Cardiac muscle cell (in vitro differentiated cells and primary cell): Measurements from ENCODE around the gene LRGUK. TPM values are rescaled to one million over a fixed set of nuclear protein-coding genes. Genes with fewer than 3 reads are reported as not detected.

ENCODE experiments used
- DNase-seq, 2 donors: peaks; one replicate each; pipeline versions ENCODE4 v3.0.0 to v3.0.0-alpha.2; 2010 to 2017; ENCODE audit warnings: low read depth in 1 of 2, low spot score in 1 of 2
- H3K27ac ChIP-seq: fragments of 200-600 bp; sonication (generic); 2 replicates; pipeline ENCODE4 v1.5.1; 2016
- H3K27me3 ChIP-seq: fragments of 200-600 bp; sonication (generic); 2 replicates; pipeline ENCODE4 v1.6.0; 2016; ENCODE audit warnings: control low read depth
- H3K36me3 ChIP-seq: fragments of 200-600 bp; sonication (generic); 2 replicates; pipeline ENCODE4 v1.5.1; 2016; ENCODE audit warnings: control low read depth
- H3K4me1 ChIP-seq: fragments of 200-600 bp; sonication (generic); 2 replicates; pipeline ENCODE4 v1.8.1; 2017; ENCODE audit warnings: low read depth, mild to moderate bottlenecking, mixed run types
- H3K4me3 ChIP-seq: fragments of 200-600 bp; sonication (generic); 2 replicates; pipeline ENCODE4 v1.5.1; 2016; ENCODE audit warnings: mild to moderate bottlenecking
- H3K9me3 ChIP-seq: fragments of 200-600 bp; sonication (generic); 2 replicates; pipeline ENCODE4 v1.5.1; 2017; ENCODE audit warnings: low read depth, mild to moderate bottlenecking, control low read depth
- CTCF ChIP-seq: IDR thresholded peaks from 2 replicates; pipeline ENCODE4 v1.5.1; 2012; ENCODE audit warnings: low read depth, mild to moderate bottlenecking, low read length
- polyA plus RNA-seq: library from polyadenylated mRNA; unstranded; fragments of >200 nt; fragmentation: Nextera tagmentation; extraction: Ambion mirVana; gene quantifications from 2 replicates; pipeline ENCODE4 v1.2.1, GENCODE V29; 2016
- total RNA-seq: library from RNA; depleted of rRNA; stranded (reverse); fragments of >200 nt; gene quantifications from 2 replicates; pipeline ENCODE4 v1.2.3, GENCODE V29; 2016

The LRGUK gene
- total and polyA plus RNA-seq, 2 experiments from 2014 or later: 0.36 TPM; not detected in 1

- Histone ChIP-seq H3K9me3 (no peaks in the 10 kb centered on the region), H3K27ac (no peak overlapping the region), H3K4me1 (no peaks in the 10 kb centered on the region), H3K36me3 (no peaks in the 10 kb centered on the region), H3K27me3 (no peaks in the 10 kb centered on the region), H3K4me3 (no peak overlapping the region)
- DNase-seq: no peak
- no peak for TF ChIP-seq CTCF
Measured at GRCh38 chr7:134278502-134279153, 151.5 kb downstream of the LRGUK start.

- no peaks in the 10 kb centered on the region for H3K9me3 ChIP-seq
- no peak overlapping the region for H3K27ac ChIP-seq
- H3K36me3 ChIP-seq: no peaks in the 10 kb centered on the region
- TF ChIP-seq CTCF: no peak
- H3K4me3 ChIP-seq: no peak overlapping the region
- H3K4me1 ChIP-seq: no peaks in the 10 kb centered on the region
- no peak for DNase-seq
- no peaks in the 10 kb centered on the region for H3K27me3 ChIP-seq
Measured at GRCh38 chr7:134279336-134279735, 152.2 kb downstream of the LRGUK start.

GRCh38 chr7:134279898-134280297, 152.8 kb downstream of the LRGUK start:
- no peak for DNase-seq
- H3K27ac ChIP-seq: no peak overlapping the region
- no peaks in the 10 kb centered on the region for H3K4me1 ChIP-seq
- H3K36me3 ChIP-seq: no peaks in the 10 kb centered on the region
- no peaks in the 10 kb centered on the region for H3K9me3 ChIP-seq
- H3K4me3 ChIP-seq: no peak overlapping the region
- no peaks in the 10 kb centered on the region for H3K27me3 ChIP-seq
- TF ChIP-seq CTCF: no peak

- Histone ChIP-seq H3K27me3 (no peaks in the 10 kb centered on the region), H3K36me3 (no peaks in the 10 kb centered on the region), H3K4me1 (no peaks in the 10 kb centered on the region), H3K4me3 (no peak overlapping the region), H3K9me3 (no peaks in the 10 kb centered on the region), H3K27ac (no peak overlapping the region)
- TF ChIP-seq CTCF: no peak
- no peak for DNase-seq
Measured at GRCh38 chr7:134280508-134280907, 153.4 kb downstream of the LRGUK start.

GRCh38 chr7:134284011-134284410, 156.9 kb downstream of the LRGUK start:
- Histone ChIP-seq H3K4me1 (no peaks in the 10 kb centered on the region), H3K36me3 (no peaks in the 10 kb centered on the region), H3K4me3 (no peak overlapping the region), H3K27me3 (no peaks in the 10 kb centered on the region), H3K9me3 (no peaks in the 10 kb centered on the region), H3K27ac (no peak overlapping the region)
- DNase-seq: no peak
- no peak for TF ChIP-seq CTCF
